HL-60 (cell line): ENCODE results near the gene PTPRF.

Source experiments
- CTCF ChIP-seq: IDR thresholded peaks from one replicate; pipeline ENCODE4 v1.5.1; 2011; ENCODE audit warnings: low read length, control low read depth, inconsistent platforms; ENCODE audit not compliant: insufficient read depth
- GABPA ChIP-seq: IDR thresholded peaks from 2 replicates; pipeline ENCODE4 v1.6.1; 2012; ENCODE audit warnings: low read depth

- TF ChIP-seq GABPA (no peak), CTCF (no peak)
Measured at GRCh38 chr1:43503534-43503933, 27.1 kb upstream of the PTPRF start.
